HG03378 (cell line): ENCODE results near the gene FOXN4.
"Not testable (repeated sequence)": the region's sequence is repeated elsewhere in the genome, so short reads cannot be mapped to it uniquely, and the experiment has no call there.

Experiments used
- ATAC-seq: cut with Tn5 transposase; IDR thresholded peaks from one replicate; pipeline ENCODE4 v1.9.1; 2021; ENCODE audit warnings: mild to moderate bottlenecking, moderate library complexity; ENCODE audit not compliant: unreplicated experiment

FOXN4 gene

GRCh38 chr12:109308534-109309380 lies at the start of gene FOXN4:
Gene FOXN4, minus strand, starts transcription at chr12:109309284. Its CDS starts 963 bp downstream, at chr12:109308321.
- no peak for ATAC-seq

GRCh38 chr12:109358154-109358869 lies 49.2 kb upstream of the FOXN4 start:
- peak; percentile 54 for ATAC-seq

- ATAC-seq = no peak
These were observed 47.9 kb upstream of the FOXN4 start for GRCh38 chr12:109357032-109357431.

DNA sequence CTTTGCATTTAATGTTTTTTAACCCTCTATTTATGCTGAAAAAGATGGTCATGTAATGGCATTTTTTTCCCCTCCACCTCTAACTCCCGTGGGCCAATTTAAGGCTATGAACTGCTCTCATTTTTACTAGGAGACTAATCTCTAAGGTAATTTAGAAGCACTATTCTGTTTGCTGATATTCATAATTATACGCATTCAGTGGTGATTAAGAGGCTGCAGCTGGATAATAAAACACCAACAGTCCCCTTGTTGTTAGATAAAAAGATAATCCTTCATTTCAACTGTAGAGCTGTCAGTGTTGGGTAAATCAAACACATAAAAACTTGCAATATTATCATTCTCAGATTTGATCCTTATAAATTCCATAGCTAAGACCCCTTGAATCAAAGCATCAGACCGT lies 47.5 kb upstream of the FOXN4 start:
- ATAC-seq = no peak

DNA sequence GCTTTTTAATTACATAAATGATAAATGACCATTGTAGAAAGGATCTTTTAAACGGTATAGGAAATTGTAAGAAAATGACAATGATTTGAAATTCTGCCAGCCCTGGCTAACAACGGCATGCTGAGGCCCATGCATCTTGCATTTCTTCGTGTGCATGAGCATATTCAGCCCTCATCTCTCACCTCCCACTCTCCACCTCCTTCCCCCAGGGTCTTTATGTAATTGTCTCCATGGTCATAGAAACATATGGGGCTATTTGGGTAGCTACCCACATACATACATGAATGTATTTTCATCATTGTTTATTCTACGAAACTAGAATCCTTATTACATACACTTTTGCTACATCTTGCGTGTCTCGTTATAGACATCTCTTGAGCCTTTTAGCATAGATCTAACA lies 43.1 kb upstream of the FOXN4 start:
- ATAC-seq = no peak

DNA sequence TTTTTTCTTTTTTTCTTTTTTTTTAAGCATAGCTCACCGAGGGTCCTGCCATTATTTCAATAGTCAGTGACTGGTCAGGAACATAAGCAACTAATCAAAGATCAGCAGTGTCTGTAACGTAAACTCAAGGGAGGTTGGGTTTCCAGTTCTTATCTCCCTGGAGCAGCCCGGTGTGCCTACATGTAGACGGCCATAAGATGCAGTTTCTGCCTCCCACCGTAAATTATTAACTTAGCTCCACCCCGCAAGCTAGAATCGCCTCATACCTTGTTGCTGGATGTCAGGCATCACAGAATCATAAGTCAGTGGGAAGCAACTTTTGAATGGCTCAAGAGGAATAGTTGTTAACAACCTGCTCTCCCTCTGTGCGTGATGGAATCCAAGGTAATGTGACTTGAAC lies 38.5 kb upstream of the FOXN4 start, which contains the start of gene MYO1H:
TSS of gene MYO1H (plus strand) at position 312 of the 400 bp plus-strand sequence. CDS start at position 373, 61 bp downstream.
- ATAC-seq = no peak

DNA sequence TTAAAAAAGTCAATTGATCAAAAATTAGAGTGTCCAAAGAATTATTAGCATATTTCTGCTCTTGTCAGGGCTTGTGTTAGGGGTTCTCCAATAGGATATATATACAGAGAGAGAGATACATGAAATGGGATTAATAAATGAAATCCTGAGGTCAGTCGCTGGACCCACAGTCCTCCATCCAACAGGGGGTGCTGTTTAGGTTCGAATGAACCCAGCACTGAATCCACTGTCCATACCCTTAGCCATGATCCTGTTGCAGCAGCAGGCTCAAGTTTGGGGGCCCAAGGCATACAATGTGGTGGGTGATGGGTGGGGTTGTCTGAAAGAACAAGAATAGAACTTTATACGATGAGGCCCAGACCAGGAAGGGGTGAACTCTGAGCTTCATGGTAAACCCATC lies 37.8 kb upstream of the FOXN4 start:
- no peak for ATAC-seq

- ATAC-seq = no peak
These were observed 36.3 kb upstream of the FOXN4 start for GRCh38 chr12:109345428-109345827.

GRCh38 chr12:109343677-109344076 lies 34.6 kb upstream of the FOXN4 start:
- no peak for ATAC-seq

- ATAC-seq = no peak
These were observed 27.5 kb upstream of the FOXN4 start for GRCh38 chr12:109336593-109336992.

- ATAC-seq = no peak
These were observed 25.8 kb upstream of the FOXN4 start for GRCh38 chr12:109334887-109335286.

- ATAC-seq = no peak
These were observed 22.3 kb upstream of the FOXN4 start for GRCh38 chr12:109331301-109331952.

GRCh38 chr12:109330282-109331230 lies 21.5 kb upstream of the FOXN4 start:
- ATAC-seq = no peak

- no peak for ATAC-seq
These were observed 20.6 kb upstream of the FOXN4 start for GRCh38 chr12:109329686-109330085.

DNA sequence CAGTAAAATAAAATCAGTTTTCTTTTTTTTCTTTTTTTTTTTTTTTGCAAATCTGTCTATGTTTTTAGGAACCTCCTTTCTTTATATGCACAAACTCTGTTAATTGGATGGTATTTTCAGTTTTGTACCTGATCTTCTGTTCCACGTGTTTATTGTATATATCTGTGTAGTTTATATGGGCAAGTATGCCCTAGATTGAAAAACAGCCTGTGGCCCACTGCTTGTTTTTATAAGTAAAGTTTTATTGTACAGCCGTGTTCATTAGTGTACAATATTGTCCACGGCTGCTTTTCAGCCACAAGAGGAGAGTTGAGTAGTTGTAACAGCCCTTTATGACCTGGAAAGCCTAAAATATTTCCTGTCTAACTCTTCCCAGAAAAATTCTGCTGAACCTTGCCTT lies 19.9 kb upstream of the FOXN4 start:
- no peak for ATAC-seq

DNA sequence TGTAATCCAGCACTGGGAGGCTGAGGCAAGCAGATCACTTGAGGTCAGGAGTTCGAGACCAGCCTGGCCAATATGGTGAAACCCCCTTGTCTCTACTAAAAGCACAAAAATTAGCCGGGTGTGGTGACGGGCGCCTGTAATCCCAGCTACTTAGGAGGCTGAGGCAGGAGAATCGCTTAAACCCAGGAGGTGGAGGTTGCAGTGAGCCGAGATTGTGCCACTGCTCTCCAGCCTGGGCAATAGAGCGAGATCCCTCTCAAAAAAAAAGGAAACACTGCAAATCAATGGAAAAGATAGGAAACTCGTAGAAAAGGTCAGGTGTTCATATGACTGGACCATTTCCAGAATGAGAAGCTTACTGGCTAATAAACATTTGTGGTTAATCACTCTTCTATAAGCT lies 12.2 kb upstream of the FOXN4 start:
- not testable (repeated sequence) for ATAC-seq

DNA sequence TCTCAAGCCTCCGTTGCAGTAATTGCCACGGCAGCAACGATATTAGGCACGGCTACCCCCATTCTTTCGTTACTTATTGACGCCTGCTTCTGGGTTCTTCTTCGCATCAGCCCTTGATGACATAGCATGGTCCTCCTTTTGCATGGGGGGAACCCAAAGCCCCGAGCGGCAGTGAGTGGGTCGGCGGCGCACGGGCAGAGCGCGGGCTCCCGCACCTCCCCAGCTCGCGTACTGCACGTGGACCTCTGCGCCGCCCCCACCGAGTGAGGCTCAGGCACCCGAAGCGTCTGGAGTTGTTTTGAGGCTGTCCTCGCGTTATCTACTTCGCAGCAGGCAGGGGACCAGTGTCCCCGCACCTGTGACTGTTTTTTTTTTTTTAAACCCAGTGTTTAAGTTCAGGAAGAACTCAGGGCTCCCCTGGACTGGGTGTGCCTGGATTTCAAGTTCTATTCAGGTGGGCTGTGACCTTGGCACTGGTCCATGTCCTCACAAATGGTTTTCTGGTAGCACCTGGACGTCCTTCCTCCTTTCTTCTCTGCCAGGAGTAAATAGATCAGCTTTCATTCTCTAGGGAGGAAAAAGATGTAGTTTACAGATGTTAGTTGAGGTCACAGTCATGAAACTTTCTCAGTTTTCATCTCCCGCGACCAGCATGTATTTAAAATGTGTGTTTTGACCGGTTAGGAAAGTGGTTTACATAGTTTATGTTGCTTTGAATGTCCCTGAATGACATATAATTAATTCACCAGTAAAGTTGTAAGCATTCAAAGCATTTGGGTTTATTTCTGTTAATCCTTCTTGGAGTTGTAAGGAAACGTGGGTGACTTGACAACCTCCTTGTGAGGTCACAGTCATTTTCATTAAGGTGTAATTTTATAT lies 1.4 kb upstream of the FOXN4 start:
- ATAC-seq = no peak

- ATAC-seq = no peak
These were observed 530 bp upstream of the FOXN4 start for GRCh38 chr12:109309381-109310246.

DNA sequence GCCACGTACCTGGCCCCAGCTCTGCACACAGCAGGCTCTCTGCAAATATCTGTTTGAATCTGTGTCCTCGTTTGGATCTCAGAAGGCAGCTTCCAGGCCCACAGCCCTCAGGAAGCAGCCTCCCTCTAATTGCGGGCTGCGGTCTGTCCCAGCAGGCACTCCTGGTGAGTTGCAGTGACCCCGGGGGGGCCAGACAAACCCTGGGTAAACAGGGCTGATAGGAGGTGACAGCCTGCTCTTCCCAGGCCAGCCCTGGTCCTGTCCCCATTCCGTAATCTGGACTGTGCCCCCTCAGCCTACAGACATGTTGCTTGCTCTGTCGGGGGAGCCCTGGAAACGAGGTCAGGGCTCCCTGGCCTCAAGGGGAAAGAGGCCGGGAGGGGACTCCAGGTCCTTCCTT lies 2.0 kb downstream of the FOXN4 start:
- ATAC-seq = no peak
